ENCODE data around the gene PCED1B.

The PCED1B gene

DNA sequence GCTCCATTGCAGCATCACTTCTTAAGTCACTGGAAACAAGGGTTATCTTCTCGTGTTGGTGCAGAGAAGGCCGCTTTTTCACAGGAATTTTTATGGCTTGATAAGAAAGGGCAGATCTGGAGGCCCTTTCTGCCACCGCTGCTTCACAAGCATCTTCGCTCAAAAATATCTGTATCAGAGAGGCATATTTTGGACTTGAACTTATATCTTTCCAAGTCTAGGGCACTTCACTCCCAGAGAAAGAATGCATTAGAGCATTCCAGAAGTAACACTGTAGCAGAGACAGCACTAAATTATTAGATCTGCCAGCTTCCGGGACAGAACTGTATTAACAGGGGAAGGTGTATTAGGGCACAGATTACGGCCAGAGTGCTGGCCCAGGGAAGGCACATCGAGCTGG lies 152.0 kb downstream of the PCED1B start:
- TF ChIP-seq, protein P1, sequence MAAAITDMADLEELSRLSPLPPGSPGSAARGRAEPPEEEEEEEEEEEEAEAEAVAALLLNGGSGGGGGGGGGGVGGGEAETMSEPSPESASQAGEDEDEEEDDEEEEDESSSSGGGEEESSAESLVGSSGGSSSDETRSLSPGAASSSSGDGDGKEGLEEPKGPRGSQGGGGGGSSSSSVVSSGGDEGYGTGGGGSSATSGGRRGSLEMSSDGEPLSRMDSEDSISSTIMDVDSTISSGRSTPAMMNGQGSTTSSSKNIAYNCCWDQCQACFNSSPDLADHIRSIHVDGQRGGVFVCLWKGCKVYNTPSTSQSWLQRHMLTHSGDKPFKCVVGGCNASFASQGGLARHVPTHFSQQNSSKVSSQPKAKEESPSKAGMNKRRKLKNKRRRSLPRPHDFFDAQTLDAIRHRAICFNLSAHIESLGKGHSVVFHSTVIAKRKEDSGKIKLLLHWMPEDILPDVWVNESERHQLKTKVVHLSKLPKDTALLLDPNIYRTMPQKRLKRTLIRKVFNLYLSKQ (tag by site-specific recombination; IDR thresholded peaks at IDR 0.05; ENCODE audit: borderline replicate concordance), result no peak
- TF ChIP-seq, protein P2, sequence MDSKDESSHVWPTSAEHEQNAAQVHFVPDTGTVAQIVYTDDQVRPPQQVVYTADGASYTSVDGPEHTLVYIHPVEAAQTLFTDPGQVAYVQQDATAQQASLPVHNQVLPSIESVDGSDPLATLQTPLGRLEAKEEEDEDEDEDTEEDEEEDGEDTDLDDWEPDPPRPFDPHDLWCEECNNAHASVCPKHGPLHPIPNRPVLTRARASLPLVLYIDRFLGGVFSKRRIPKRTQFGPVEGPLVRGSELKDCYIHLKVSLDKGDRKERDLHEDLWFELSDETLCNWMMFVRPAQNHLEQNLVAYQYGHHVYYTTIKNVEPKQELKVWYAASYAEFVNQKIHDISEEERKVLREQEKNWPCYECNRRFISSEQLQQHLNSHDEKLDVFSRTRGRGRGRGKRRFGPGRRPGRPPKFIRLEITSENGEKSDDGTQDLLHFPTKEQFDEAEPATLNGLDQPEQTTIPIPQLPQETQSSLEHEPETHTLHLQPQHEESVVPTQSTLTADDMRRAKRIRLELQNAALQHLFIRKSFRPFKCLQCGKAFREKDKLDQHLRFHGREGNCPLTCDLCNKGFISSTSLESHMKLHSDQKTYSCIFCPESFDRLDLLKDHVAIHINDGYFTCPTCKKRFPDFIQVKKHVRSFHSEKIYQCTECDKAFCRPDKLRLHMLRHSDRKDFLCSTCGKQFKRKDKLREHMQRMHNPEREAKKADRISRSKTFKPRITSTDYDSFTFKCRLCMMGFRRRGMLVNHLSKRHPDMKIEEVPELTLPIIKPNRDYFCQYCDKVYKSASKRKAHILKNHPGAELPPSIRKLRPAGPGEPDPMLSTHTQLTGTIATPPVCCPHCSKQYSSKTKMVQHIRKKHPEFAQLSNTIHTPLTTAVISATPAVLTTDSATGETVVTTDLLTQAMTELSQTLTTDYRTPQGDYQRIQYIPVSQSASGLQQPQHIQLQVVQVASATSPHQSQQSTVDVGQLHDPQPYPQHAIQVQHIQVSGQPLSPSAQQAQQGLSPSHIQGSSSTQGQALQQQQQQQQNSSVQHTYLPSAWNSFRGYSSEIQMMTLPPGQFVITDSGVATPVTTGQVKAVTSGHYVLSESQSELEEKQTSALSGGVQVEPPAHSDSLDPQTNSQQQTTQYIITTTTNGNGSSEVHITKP (tag by site-specific recombination; IDR thresholded peaks at IDR 0.05), result peak; percentile 21; the same call in 1 of the 2 replicates
- CTCF ChIA-PET, result no interaction called here
- no peak overlapping the region for H3K27ac ChIP-seq (ENCODE audit: extremely low read depth, low read depth, low read length)
- no peak overlapping the region for H3K4me3 ChIP-seq (ENCODE audit: low read depth, low read length)
- H3K4me1 ChIP-seq (ENCODE audit: control insufficient read depth, insufficient read depth, low read length), result no peaks in the 10 kb centered on the region
- H3K36me3 ChIP-seq (ENCODE audit: control insufficient read depth in 2 of 2, insufficient read depth in 1 of 2, low read length in 2 of 2), result no peaks in the 10 kb centered on the region
- POLR2A ChIA-PET, result no interaction called here
- H3K9me3 ChIP-seq (ENCODE audit: control insufficient read depth, insufficient read depth, low read depth, low read length), result no peaks in the 10 kb centered on the region

DNA sequence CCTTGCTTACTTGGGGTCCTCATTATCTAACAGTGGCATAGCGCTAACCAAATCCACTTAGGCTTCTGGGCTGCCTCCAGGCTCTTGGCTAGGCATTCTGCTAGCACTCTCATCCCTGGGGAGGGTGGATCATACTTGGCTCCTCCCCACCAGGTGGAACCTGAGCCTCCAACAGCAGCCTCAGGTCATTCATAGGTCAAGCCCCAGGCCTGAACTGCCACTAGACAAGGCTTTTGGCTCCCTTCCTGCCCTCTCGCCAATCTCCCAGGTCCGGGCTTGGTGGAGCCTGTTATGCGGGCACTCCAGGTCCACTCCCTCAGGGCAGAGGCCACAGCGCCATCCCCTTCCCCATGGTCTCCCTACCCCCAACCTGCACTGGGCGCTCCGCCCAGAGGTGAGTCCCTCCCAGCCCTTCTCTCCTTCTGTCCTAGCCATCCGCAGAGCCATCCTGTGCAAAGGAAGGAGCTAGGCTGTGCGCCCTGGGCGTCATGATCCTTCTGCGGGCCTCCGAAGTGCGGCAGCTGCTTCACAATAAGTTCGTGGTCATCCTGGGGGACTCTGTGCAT lies 155.2 kb downstream of the PCED1B start:
- no peak for TF ChIP-seq ZNF707 (tag by site-specific recombination; IDR thresholded peaks at IDR 0.05)
- TF ChIP-seq, protein P3, sequence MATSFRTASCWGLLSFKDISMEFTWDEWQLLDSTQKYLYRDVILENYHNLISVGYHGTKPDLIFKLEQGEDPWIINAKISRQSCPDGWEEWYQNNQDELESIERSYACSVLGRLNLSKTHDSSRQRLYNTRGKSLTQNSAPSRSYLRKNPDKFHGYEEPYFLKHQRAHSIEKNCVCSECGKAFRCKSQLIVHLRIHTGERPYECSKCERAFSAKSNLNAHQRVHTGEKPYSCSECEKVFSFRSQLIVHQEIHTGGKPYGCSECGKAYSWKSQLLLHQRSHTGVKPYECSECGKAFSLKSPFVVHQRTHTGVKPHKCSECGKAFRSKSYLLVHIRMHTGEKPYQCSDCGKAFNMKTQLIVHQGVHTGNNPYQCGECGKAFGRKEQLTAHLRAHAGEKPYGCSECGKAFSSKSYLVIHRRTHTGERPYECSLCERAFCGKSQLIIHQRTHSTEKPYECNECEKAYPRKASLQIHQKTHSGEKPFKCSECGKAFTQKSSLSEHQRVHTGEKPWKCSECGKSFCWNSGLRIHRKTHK (tag by site-specific recombination; IDR thresholded peaks at IDR 0.05), result no peak
- TF ChIP-seq ZNF654 (tag by site-specific recombination; IDR thresholded peaks at IDR 0.05; ENCODE audit: low read depth), result no peak
- no peak for TF ChIP-seq KLF9 (tag by site-specific recombination; IDR thresholded peaks at IDR 0.05; ENCODE audit: low read depth)
- TF ChIP-seq ZNF423 (tag by site-specific recombination; IDR thresholded peaks at IDR 0.05), result no peak
- TF ChIP-seq ZNF560 (tag by site-specific recombination; IDR thresholded peaks at IDR 0.05; ENCODE audit: borderline replicate concordance), result no peak
- TF ChIP-seq SP3 (tag by site-specific recombination; IDR thresholded peaks at IDR 0.05), result no peak
- no peak for TF ChIP-seq ZNF530 (tag by site-specific recombination; IDR thresholded peaks at IDR 0.05; ENCODE audit: low read depth)
- no peak for TF ChIP-seq ZBTB8A (tag by site-specific recombination; IDR thresholded peaks at IDR 0.05)
- Histone ChIP-seq H3K4me3 (ENCODE audit: low read depth, low read length) (no peak overlapping the region), H3K4me1 (ENCODE audit: control insufficient read depth, insufficient read depth, low read length) (no peaks in the 10 kb centered on the region), H3K27ac (ENCODE audit: extremely low read depth, low read depth, low read length) (no peak overlapping the region), H3K36me3 (ENCODE audit: control insufficient read depth in 2 of 2, insufficient read depth in 1 of 2, low read length in 2 of 2) (no peaks in the 10 kb centered on the region), H3K9me3 (ENCODE audit: control insufficient read depth, insufficient read depth, low read depth, low read length) (no peaks in the 10 kb centered on the region)
- CTCF ChIA-PET, result interaction anchor here (0.8 kb wide), 1 partner anchor 8 kb away, joined by 3 read pairs; no protein-coding TSS in a partner anchor
- POLR2A ChIA-PET, result no interaction called here

DNA sequence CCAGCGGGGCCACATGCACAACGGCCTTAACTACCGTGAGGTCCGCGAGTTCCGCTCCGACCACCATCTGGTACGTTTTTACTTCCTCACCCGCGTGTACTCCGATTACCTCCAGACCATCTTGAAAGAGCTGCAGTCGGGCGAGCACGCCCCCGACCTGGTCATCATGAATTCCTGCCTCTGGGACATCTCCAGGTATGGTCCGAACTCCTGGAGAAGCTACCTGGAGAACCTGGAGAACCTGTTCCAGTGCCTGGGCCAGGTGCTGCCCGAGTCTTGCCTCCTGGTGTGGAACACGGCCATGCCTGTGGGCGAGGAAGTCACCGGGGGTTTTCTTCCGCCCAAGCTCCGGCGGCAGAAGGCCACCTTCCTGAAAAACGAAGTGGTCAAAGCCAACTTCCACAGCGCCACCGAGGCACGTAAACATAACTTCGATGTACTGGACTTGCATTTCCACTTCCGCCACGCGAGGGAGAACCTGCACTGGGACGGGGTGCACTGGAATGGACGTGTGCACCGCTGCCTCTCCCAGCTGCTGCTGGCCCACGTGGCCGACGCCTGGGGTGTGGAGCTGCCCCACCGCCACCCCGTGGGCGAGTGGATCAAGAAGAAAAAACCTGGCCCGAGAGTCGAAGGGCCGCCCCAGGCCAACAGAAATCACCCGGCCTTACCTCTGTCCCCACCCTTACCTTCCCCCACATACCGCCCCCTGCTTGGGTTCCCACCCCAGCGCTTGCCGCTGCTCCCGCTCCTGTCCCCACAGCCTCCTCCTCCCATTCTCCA lies 156.0 kb downstream of the PCED1B start:
- ChIA-PET CTCF (no interaction called here), POLR2A (no interaction called here)
- H3K27ac ChIP-seq (ENCODE audit: extremely low read depth, low read depth, low read length), result no peak overlapping the region
- TF ChIP-seq, protein P4, sequence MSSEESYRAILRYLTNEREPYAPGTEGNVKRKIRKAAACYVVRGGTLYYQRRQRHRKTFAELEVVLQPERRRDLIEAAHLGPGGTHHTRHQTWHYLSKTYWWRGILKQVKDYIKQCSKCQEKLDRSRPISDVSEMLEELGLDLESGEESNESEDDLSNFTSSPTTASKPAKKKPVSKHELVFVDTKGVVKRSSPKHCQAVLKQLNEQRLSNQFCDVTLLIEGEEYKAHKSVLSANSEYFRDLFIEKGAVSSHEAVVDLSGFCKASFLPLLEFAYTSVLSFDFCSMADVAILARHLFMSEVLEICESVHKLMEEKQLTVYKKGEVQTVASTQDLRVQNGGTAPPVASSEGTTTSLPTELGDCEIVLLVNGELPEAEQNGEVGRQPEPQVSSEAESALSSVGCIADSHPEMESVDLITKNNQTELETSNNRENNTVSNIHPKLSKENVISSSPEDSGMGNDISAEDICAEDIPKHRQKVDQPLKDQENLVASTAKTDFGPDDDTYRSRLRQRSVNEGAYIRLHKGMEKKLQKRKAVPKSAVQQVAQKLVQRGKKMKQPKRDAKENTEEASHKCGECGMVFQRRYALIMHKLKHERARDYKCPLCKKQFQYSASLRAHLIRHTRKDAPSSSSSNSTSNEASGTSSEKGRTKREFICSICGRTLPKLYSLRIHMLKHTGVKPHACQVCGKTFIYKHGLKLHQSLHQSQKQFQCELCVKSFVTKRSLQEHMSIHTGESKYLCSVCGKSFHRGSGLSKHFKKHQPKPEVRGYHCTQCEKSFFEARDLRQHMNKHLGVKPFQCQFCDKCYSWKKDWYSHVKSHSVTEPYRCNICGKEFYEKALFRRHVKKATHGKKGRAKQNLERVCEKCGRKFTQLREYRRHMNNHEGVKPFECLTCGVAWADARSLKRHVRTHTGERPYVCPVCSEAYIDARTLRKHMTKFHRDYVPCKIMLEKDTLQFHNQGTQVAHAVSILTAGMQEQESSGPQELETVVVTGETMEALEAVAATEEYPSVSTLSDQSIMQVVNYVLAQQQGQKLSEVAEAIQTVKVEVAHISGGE (tag by site-specific recombination; conservative IDR thresholded peaks at IDR 0.05; ENCODE audit: low read depth), result no peak
- TF ChIP-seq ZNF521 (tag by site-specific recombination; IDR thresholded peaks at IDR 0.05), result no peak
- TF ChIP-seq, protein P3 (tag by site-specific recombination; IDR thresholded peaks at IDR 0.05), result no peak
- TF ChIP-seq ZNF292 (tag by site-specific recombination; IDR thresholded peaks at IDR 0.05; ENCODE audit: borderline replicate concordance, low read depth), result no peak
- no peak for TF ChIP-seq SETDB1 (IDR thresholded peaks at IDR 0.05; ENCODE audit: insufficient read length, low read length)
- no peak for TF ChIP-seq ZNF274 (IDR thresholded peaks at IDR 0.05; ENCODE audit: low read length)
- no peak for TF ChIP-seq ZNF274 (tag by site-specific recombination; IDR thresholded peaks at IDR 0.05; ENCODE audit: borderline replicate concordance)
- no peaks in the 10 kb centered on the region for H3K36me3 ChIP-seq (ENCODE audit: control insufficient read depth in 2 of 2, insufficient read depth in 1 of 2, low read length in 2 of 2)
- H3K4me3 ChIP-seq (ENCODE audit: low read depth, low read length), result no peak overlapping the region
- no peaks in the 10 kb centered on the region for H3K4me1 ChIP-seq (ENCODE audit: control insufficient read depth, insufficient read depth, low read length)
- no peaks in the 10 kb centered on the region for H3K9me3 ChIP-seq (ENCODE audit: control insufficient read depth, insufficient read depth, low read depth, low read length)

Data from HEK293 (cell line).